ENCODE data around the gene CHRM5. TPM values are rescaled to one million over a fixed set of nuclear protein-coding genes. Genes with fewer than 3 reads are reported as not detected.

The CHRM5 gene
- total and polyA plus RNA-seq, 9 of the 15 experiments (the other 6 are each of a cell fraction or from before 2014, with no cell fraction given), result not detected

- in situ Hi-C loops (cut with MboI) (no loop called here), intact Hi-C loops (cut with micrococcal nuclease) (no loop called here)
- Histone ChIP-seq H2AFZ (ENCODE audit: low read depth, low read length) (no peak overlapping the region), H4K20me1 (replicated peaks; ENCODE audit: control insufficient read depth, insufficient read depth, low read length) (no peaks in the 10 kb centered on the region), H3K9ac (ENCODE audit: insufficient read depth in 1 of 2, low read depth in 2 of 2, low read length in 2 of 2) (no peak overlapping the region), H3K27ac (ENCODE audit: extremely low read depth, low read depth, low read length) (no peak overlapping the region), H3K79me2 (ENCODE audit: control insufficient read depth, insufficient read depth, low read length) (no peaks in the 10 kb centered on the region), H3K9me3 (replicated peaks; ENCODE audit: control insufficient read depth, insufficient read depth, low read depth, low read length) (no peaks in the 10 kb centered on the region), H3K9me1 (ENCODE audit: control insufficient read depth, insufficient read depth, low read length) (no peaks in the 10 kb centered on the region), H3K4me3 (no peak overlapping the region), H3K4me2 (ENCODE audit: insufficient read depth, low read length) (no peak overlapping the region), H3K27me3 (ENCODE audit: control insufficient read depth in 2 of 2, insufficient read depth in 2 of 2, low read length in 2 of 2) (peaks cover 0 to 2% of the 10 kb centered on the region in 2 experiments; a peak in 1 of 5 replicates), H3K4me1 (replicated peaks in 1 of 2; ENCODE audit: control insufficient read depth in 2 of 2, insufficient read depth in 2 of 2, low read length in 2 of 2) (no peaks in the 10 kb centered on the region), H3K36me3 (ENCODE audit: control insufficient read depth, insufficient read depth, low read length) (no peaks in the 10 kb centered on the region)
- ATAC-seq (no peak), DNase-seq (ENCODE audit: extremely low read depth in 1 of 4, low spot score in 3 of 4) (no peak), FAIRE-seq (no peak)
- WGBS (ENCODE audit: insufficient coverage, low coverage, missing lambda C conversion rate), result 8% methylated on average over 1 of the region's 1 CpG
- TF ChIP-seq SMAD1 (IDR thresholded peaks at IDR 0.05; ENCODE audit: low read depth, low read length, partially characterized antibody), result no peak
- no peak for TF ChIP-seq HIVEP1 (CRISPR knock-in tag; IDR thresholded peaks at IDR 0.05)
- no peak for TF ChIP-seq STAT5A (IDR thresholded peaks at IDR 0.05; ENCODE audit: borderline replicate concordance, low read length)
- no peak for TF ChIP-seq ERF (CRISPR knock-in tag; IDR thresholded peaks at IDR 0.05)
- no peak for TF ChIP-seq KLF10 (CRISPR knock-in tag; IDR thresholded peaks at IDR 0.05)
- TF ChIP-seq, protein P1, sequence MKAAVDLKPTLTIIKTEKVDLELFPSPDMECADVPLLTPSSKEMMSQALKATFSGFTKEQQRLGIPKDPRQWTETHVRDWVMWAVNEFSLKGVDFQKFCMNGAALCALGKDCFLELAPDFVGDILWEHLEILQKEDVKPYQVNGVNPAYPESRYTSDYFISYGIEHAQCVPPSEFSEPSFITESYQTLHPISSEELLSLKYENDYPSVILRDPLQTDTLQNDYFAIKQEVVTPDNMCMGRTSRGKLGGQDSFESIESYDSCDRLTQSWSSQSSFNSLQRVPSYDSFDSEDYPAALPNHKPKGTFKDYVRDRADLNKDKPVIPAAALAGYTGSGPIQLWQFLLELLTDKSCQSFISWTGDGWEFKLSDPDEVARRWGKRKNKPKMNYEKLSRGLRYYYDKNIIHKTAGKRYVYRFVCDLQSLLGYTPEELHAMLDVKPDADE (conservative IDR thresholded peaks at IDR 0.05; ENCODE audit: control insufficient read depth, low read depth, low read length), result no peak
- TF ChIP-seq SLC30A9 (CRISPR knock-in tag; IDR thresholded peaks at IDR 0.05), result no peak
- no peak for TF ChIP-seq ZC3H4 (CRISPR knock-in tag; IDR thresholded peaks at IDR 0.05; ENCODE audit: borderline replicate concordance)
- TF ChIP-seq ZBTB8A (IDR thresholded peaks at IDR 0.05; ENCODE audit: partially characterized antibody), result no peak
- TF ChIP-seq, protein P2, sequence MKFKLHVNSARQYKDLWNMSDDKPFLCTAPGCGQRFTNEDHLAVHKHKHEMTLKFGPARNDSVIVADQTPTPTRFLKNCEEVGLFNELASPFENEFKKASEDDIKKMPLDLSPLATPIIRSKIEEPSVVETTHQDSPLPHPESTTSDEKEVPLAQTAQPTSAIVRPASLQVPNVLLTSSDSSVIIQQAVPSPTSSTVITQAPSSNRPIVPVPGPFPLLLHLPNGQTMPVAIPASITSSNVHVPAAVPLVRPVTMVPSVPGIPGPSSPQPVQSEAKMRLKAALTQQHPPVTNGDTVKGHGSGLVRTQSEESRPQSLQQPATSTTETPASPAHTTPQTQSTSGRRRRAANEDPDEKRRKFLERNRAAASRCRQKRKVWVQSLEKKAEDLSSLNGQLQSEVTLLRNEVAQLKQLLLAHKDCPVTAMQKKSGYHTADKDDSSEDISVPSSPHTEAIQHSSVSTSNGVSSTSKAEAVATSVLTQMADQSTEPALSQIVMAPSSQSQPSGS (CRISPR knock-in tag; IDR thresholded peaks at IDR 0.05), result no peak
- TF ChIP-seq MBD1 (CRISPR knock-in tag; IDR thresholded peaks at IDR 0.05), result no peak
- no peak for TF ChIP-seq ZNF140 (CRISPR knock-in tag; IDR thresholded peaks at IDR 0.05)
- TF ChIP-seq HNRNPUL1 (IDR thresholded peaks at IDR 0.05; ENCODE audit: low read length), result no peak
- no peak for TF ChIP-seq NCOR1 (IDR thresholded peaks at IDR 0.05)
- TF ChIP-seq, protein P3, sequence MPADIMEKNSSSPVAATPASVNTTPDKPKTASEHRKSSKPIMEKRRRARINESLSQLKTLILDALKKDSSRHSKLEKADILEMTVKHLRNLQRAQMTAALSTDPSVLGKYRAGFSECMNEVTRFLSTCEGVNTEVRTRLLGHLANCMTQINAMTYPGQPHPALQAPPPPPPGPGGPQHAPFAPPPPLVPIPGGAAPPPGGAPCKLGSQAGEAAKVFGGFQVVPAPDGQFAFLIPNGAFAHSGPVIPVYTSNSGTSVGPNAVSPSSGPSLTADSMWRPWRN (IDR thresholded peaks at IDR 0.05; ENCODE audit: low read depth), result no peak
- POLR2A ChIA-PET, result no interaction called here
- CTCF ChIA-PET (ENCODE audit: low intra/inter-chr PET ratio), result no interaction called here
- BruUV-seq (replicated peaks), result no TSS peak
Observed at GRCh38 chr15:34023907-34024306, 55.6 kb downstream of the CHRM5 start.

All from K562 (cell line).